Raji (cell line): ENCODE results near the gene ABLIM1.

Experiments used
- POLR2A ChIP-seq: IDR thresholded peaks from 2 replicates; pipeline ENCODE4 v1.6.1; 2011; ENCODE audit warnings: low read depth, low read length, control low read depth; ENCODE audit not compliant: insufficient read depth

Gene ABLIM1

GRCh38 chr10:114635797-114636550 is 22.1 kb downstream of the ABLIM1 start:
- TF ChIP-seq POLR2A: no peak

GRCh38 chr10:114635101-114635500 is 23.0 kb downstream of the ABLIM1 start:
- TF ChIP-seq POLR2A: no peak

GRCh38 chr10:114634609-114634979 is 23.5 kb downstream of the ABLIM1 start:
- no peak for TF ChIP-seq POLR2A

- TF ChIP-seq POLR2A: no peak
Observed at GRCh38 chr10:114632869-114633715, 25.0 kb downstream of the ABLIM1 start.

GRCh38 chr10:114631666-114632417 is 26.2 kb downstream of the ABLIM1 start:
- TF ChIP-seq POLR2A: no peak

GRCh38 chr10:114631090-114631665 is 26.9 kb downstream of the ABLIM1 start:
- no peak for TF ChIP-seq POLR2A

- TF ChIP-seq POLR2A: no peak
Observed at GRCh38 chr10:114629824-114630730, 28.0 kb downstream of the ABLIM1 start.

- no peak for TF ChIP-seq POLR2A
Observed at GRCh38 chr10:114629083-114629823, 28.8 kb downstream of the ABLIM1 start.

GRCh38 chr10:114628106-114628505 is 30.0 kb downstream of the ABLIM1 start:
- TF ChIP-seq POLR2A: no peak

GRCh38 chr10:114626841-114627240 is 31.2 kb downstream of the ABLIM1 start:
- TF ChIP-seq POLR2A: no peak

- no peak for TF ChIP-seq POLR2A
Observed at GRCh38 chr10:114624951-114625780, 32.9 kb downstream of the ABLIM1 start.

- no peak for TF ChIP-seq POLR2A
Observed at GRCh38 chr10:114624422-114624821, 33.7 kb downstream of the ABLIM1 start.
